ENCODE data around the gene B4GALT5. TPM values are rescaled to one million over a fixed set of nuclear protein-coding genes. Genes with fewer than 3 reads are reported as not detected.

Gene B4GALT5
- total RNA-seq, 1 experiment from 2014 or later = 92.5 TPM

DNA sequence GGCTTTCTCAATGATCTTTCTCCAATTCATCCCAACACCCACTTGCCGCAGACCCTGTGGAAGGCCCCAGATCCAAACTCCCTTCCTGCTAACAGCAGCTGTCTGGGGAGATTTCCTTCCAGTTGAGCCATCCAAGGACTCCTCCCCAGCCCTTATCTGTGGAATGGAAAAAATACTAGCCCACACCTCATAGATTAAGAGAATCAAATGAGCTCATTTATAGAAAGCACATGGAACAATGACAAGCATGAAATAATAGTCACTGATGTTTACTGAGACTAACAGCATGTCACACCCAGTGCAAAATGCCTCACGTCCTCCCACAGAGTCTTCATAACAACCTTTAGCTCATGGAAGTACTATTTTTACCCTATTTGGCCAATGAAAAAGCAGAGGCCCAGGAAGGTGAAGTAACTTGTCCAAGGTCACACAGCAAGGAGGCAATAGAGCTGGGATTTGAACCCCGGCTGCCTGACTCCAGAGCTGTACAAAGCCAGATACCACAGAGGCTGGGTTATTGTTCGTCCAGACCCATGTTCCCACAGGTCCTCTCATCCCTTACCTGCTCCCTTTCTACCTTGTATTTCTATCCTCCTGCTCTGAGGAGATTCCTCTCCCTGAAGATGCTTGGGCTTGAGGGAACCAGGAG lies 122.3 kb downstream of the B4GALT5 start (continued):
- TF ChIP-seq, protein P1, sequence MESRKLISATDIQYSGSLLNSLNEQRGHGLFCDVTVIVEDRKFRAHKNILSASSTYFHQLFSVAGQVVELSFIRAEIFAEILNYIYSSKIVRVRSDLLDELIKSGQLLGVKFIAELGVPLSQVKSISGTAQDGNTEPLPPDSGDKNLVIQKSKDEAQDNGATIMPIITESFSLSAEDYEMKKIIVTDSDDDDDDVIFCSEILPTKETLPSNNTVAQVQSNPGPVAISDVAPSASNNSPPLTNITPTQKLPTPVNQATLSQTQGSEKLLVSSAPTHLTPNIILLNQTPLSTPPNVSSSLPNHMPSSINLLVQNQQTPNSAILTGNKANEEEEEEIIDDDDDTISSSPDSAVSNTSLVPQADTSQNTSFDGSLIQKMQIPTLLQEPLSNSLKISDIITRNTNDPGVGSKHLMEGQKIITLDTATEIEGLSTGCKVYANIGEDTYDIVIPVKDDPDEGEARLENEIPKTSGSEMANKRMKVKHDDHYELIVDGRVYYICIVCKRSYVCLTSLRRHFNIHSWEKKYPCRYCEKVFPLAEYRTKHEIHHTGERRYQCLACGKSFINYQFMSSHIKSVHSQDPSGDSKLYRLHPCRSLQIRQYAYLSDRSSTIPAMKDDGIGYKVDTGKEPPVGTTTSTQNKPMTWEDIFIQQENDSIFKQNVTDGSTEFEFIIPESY (IDR thresholded peaks at IDR 0.05; ENCODE audit: extremely low read depth, insufficient replicate concordance, low read length) = no peak
- TF ChIP-seq, protein P2, sequence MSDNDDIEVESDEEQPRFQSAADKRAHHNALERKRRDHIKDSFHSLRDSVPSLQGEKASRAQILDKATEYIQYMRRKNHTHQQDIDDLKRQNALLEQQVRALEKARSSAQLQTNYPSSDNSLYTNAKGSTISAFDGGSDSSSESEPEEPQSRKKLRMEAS (IDR thresholded peaks at IDR 0.05) = no peak
- TF ChIP-seq RAD21 (IDR thresholded peaks at IDR 0.05; ENCODE audit: low read depth) (no peak), SRF (IDR thresholded peaks at IDR 0.05; ENCODE audit: low read depth) (no peak)

DNA sequence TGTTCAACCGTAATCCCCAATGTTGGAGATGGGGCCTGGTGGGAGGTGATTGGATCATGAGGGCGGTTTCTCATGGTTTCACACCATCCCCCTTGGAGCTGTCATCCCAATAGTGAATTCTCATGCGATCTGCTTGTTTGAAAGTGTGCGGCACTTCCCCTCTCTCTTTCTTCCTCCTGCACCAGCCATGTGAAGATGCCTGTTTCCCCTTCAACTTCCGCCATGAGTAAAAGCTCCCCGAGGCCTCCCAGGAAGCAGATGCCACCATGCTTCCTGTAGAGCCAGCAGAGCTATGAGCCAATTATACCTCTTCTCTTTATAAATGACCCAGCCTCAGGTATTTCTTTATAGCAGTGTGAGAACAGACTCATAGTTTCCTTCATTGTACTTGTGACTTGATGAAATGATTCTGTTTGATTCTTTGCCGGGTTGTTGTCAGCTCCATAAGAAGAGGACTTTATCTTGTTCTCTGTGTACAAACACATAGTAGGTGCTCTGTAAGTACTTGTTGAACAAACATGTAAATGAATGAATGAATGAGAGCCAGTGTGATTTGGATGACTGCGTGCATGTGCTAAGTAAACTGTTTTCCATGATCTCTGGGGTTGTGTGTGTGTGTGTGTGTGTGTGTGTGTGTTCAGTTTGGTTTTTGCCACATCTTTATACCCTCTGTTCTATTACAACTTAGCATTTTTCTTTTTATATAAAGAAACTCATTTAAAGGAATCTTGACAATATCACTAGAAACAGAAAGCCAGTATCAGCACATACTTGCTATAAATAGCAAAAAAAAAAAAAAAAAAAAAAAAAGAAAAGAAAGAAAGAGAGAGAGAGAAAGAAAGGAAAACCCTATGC lies 123.3 kb downstream of the B4GALT5 start:
- ATAC-seq (no peak), DNase-seq (ENCODE audit: low read depth, low spot score) (no peak)
- Histone ChIP-seq H3K4me2 (ENCODE audit: low read length) (no peak overlapping the region), H3K27ac (ENCODE audit: low read depth, low read length) (no peak overlapping the region), H3K4me1 (ENCODE audit: control insufficient read depth in 1 of 2, insufficient read depth in 2 of 2, low read length in 2 of 2) (peaks cover 8 to 26% of the 10 kb centered on the region in 2 experiments; a peak in 3 of 4 replicates), H4K20me1 (ENCODE audit: insufficient read depth) (no peaks in the 10 kb centered on the region), H3K4me3 (replicated peaks in 1 of 2; ENCODE audit: low read depth in 1 of 2, low read length in 2 of 2) (no peak overlapping the region), H3K36me3 (ENCODE audit: control insufficient read depth in 1 of 2, insufficient read depth in 2 of 2, low read length in 2 of 2) (no peaks in the 10 kb centered on the region), H3K9ac (ENCODE audit: low read length) (no peak overlapping the region), H3K79me2 (ENCODE audit: insufficient read depth, low read length) (no peaks in the 10 kb centered on the region), H3K27me3 (ENCODE audit: insufficient read depth, low read length) (no peaks in the 10 kb centered on the region), H3K9me3 (ENCODE audit: control insufficient read depth in 1 of 2, insufficient read depth in 1 of 2, low read depth in 1 of 2, low read length in 2 of 2) (no peaks in the 10 kb centered on the region), H3K9me2 (ENCODE audit: insufficient read depth) (no peaks in the 10 kb centered on the region), H2AFZ (ENCODE audit: low read depth, low read length, poor library complexity, severe bottlenecking) (no peak overlapping the region)
- no TSS peak for BruUV-seq (replicated peaks)
- TF ChIP-seq SIN3A (IDR thresholded peaks at IDR 0.05; ENCODE audit: low read depth) (no peak), CBX3 (IDR thresholded peaks at IDR 0.05; ENCODE audit: low read depth) (no peak)
- TF ChIP-seq, protein P3, sequence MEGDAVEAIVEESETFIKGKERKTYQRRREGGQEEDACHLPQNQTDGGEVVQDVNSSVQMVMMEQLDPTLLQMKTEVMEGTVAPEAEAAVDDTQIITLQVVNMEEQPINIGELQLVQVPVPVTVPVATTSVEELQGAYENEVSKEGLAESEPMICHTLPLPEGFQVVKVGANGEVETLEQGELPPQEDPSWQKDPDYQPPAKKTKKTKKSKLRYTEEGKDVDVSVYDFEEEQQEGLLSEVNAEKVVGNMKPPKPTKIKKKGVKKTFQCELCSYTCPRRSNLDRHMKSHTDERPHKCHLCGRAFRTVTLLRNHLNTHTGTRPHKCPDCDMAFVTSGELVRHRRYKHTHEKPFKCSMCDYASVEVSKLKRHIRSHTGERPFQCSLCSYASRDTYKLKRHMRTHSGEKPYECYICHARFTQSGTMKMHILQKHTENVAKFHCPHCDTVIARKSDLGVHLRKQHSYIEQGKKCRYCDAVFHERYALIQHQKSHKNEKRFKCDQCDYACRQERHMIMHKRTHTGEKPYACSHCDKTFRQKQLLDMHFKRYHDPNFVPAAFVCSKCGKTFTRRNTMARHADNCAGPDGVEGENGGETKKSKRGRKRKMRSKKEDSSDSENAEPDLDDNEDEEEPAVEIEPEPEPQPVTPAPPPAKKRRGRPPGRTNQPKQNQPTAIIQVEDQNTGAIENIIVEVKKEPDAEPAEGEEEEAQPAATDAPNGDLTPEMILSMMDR (IDR thresholded peaks at IDR 0.05 in 2 of 3, conservative IDR thresholded peaks at IDR 0.05 in 1 of 3; ENCODE audit: borderline replicate concordance in 1 of 3, insufficient read depth in 1 of 3, low read depth in 2 of 3, low read length in 2 of 3) = no peak
- ChIA-PET RAD21 (ENCODE audit: low non-redundant PET in 1 of 2, low total read pairs in 2 of 2, uncharacterized antibody in 2 of 2, unreplicated experiment in 2 of 2) (no interaction called here), POLR2A (no interaction called here), CTCF (no interaction called here)
- intact Hi-C loops (cut with micrococcal nuclease) = no loop called here
